ENCODE results near the gene CTNNA1. TPM values are rescaled to one million over a fixed set of nuclear protein-coding genes. Genes with fewer than 3 reads are reported as not detected.
"Not testable (repeated sequence)": the region's sequence is repeated elsewhere in the genome, so short reads cannot be mapped to it uniquely, and the experiment has no call there.

Gene CTNNA1
- total and polyA plus RNA-seq, 2 donors from 2014 or later, result 177 to 463 TPM

DNA sequence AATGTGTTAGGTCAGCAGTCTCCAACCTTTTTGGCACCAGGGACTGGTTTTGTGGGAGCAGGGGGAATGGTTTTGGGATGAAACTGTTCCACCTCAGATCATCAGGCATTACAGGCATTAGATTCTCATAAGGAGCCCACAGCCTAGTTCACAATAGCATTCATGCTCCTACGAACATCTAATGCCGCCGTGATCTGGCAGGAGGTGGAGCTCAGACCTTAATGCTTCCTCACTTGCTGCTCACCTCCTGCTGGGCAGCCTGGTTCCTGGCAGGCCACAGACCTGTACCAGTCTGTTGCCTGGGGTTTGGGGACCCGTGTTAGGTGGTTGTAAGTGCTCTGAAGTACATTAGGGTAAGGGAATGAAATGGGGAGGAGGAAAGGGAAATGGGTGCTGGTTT, 9.7 kb upstream of the CTNNA1 start:
- H3K36me3 ChIP-seq (ENCODE audit: control insufficient read depth in 2 of 3, insufficient read depth in 3 of 3, low read length in 3 of 3), result no peaks in the 10 kb centered on the region
- TF ChIP-seq, protein P1, sequence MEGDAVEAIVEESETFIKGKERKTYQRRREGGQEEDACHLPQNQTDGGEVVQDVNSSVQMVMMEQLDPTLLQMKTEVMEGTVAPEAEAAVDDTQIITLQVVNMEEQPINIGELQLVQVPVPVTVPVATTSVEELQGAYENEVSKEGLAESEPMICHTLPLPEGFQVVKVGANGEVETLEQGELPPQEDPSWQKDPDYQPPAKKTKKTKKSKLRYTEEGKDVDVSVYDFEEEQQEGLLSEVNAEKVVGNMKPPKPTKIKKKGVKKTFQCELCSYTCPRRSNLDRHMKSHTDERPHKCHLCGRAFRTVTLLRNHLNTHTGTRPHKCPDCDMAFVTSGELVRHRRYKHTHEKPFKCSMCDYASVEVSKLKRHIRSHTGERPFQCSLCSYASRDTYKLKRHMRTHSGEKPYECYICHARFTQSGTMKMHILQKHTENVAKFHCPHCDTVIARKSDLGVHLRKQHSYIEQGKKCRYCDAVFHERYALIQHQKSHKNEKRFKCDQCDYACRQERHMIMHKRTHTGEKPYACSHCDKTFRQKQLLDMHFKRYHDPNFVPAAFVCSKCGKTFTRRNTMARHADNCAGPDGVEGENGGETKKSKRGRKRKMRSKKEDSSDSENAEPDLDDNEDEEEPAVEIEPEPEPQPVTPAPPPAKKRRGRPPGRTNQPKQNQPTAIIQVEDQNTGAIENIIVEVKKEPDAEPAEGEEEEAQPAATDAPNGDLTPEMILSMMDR (IDR thresholded peaks at IDR 0.05; ENCODE audit: borderline replicate concordance, extremely low read depth, insufficient read depth), result no peak
- H3K4me3 ChIP-seq (ENCODE audit: low read length in 3 of 3), result no peak overlapping the region
- FAIRE-seq (no peak), DNase-seq (no peak)
- H3K4me1 ChIP-seq (ENCODE audit: control insufficient read depth in 2 of 3, insufficient read depth in 2 of 3, low read depth in 1 of 3, low read length in 3 of 3), result no peaks in the 10 kb centered on the region
- intact Hi-C loops (cut with DNase I), result no loop called here
- no peaks in the 10 kb centered on the region for H3K9me3 ChIP-seq (ENCODE audit: control insufficient read depth in 2 of 3, insufficient read depth in 1 of 3, low read length in 3 of 3)
- H3K27ac ChIP-seq (ENCODE audit: low read depth in 2 of 2, low read length in 2 of 2), result no peak overlapping the region
- H3K27me3 ChIP-seq (ENCODE audit: control insufficient read depth, insufficient read depth, low read length), result no peaks in the 10 kb centered on the region
- no peak overlapping the region for H3K9ac ChIP-seq (ENCODE audit: low read length in 3 of 3)

DNA sequence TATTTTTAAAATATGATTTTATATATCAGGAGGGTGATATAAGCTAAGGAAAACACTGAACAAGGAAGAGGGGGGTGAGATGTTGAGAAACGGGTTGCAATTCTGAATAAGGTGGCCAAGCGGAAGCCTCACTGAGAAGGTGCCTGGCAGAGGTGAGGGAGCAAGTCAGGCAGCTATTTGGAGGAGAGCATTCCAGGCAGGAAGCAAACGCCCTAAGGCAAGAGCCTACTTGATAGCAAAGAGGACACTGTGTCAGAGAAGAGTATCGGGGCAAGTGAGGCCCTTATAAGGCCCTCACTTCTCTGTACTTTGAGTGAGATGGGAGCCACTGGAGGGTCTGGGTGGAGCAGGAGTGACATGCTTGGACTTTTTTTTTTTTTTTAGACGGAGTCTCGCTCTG, 8.0 kb upstream of the CTNNA1 start:
- no peaks in the 10 kb centered on the region for H3K27me3 ChIP-seq (ENCODE audit: control insufficient read depth, insufficient read depth, low read length)
- H3K9ac ChIP-seq (ENCODE audit: low read length in 3 of 3), result no peak overlapping the region
- TF ChIP-seq, protein P1 (IDR thresholded peaks at IDR 0.05; ENCODE audit: borderline replicate concordance, extremely low read depth, insufficient read depth), result no peak
- H3K27ac ChIP-seq (ENCODE audit: low read depth in 2 of 2, low read length in 2 of 2), result no peak overlapping the region
- H3K4me1 ChIP-seq (ENCODE audit: control insufficient read depth in 2 of 3, insufficient read depth in 2 of 3, low read depth in 1 of 3, low read length in 3 of 3), result no peaks in the 10 kb centered on the region
- no peaks in the 10 kb centered on the region for H3K9me3 ChIP-seq (ENCODE audit: control insufficient read depth in 2 of 3, insufficient read depth in 1 of 3, low read length in 3 of 3)
- FAIRE-seq (no peak), DNase-seq (no peak)
- H3K4me3 ChIP-seq (ENCODE audit: low read length in 3 of 3), result no peak overlapping the region
- intact Hi-C loops (cut with DNase I), result no loop called here
- no peaks in the 10 kb centered on the region for H3K36me3 ChIP-seq (ENCODE audit: control insufficient read depth in 2 of 3, insufficient read depth in 3 of 3, low read length in 3 of 3)

DNA sequence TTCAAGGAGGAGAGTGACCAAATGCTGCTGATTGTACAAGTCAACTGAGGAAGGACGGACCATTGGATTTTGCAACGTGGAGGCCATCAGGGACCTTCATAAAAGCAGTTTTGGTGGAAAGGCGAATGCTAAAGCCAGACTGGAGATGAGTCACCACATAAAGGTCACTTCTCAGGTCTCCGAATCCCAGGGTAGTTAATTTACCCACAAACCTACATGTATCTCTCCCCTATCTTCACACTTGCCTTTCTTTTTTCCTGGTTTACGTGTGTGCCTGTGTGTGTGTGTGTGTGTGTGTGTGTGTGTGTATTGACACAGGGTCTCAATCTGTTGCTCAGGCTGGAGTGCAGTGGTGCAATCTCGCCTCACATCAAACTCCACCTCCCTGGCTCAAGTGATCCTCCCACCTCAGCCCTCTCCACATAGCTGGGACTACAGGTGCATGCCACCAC, 4.6 kb upstream of the CTNNA1 start:
- DNase-seq (no peak), FAIRE-seq (no peak)
- peaks cover 0 to 5% (median 0%) of the 10 kb centered on the region in 3 donors for H3K4me1 ChIP-seq (ENCODE audit: control insufficient read depth in 2 of 3, insufficient read depth in 2 of 3, low read depth in 1 of 3, low read length in 3 of 3)
- H3K4me3 ChIP-seq (ENCODE audit: low read length in 3 of 3), result no peak overlapping the region
- H3K27me3 ChIP-seq (ENCODE audit: control insufficient read depth, insufficient read depth, low read length), result no peaks in the 10 kb centered on the region
- no peak overlapping the region for H3K27ac ChIP-seq (ENCODE audit: low read depth in 2 of 2, low read length in 2 of 2)
- H3K9me3 ChIP-seq (ENCODE audit: control insufficient read depth in 2 of 3, insufficient read depth in 1 of 3, low read length in 3 of 3), result no peaks in the 10 kb centered on the region
- TF ChIP-seq, protein P1 (IDR thresholded peaks at IDR 0.05; ENCODE audit: borderline replicate concordance, extremely low read depth, insufficient read depth), result no peak
- H3K36me3 ChIP-seq (ENCODE audit: control insufficient read depth in 2 of 3, insufficient read depth in 3 of 3, low read length in 3 of 3), result no peaks in the 10 kb centered on the region
- intact Hi-C loops (cut with DNase I), result no loop called here
- no peak overlapping the region for H3K9ac ChIP-seq (ENCODE audit: low read length in 3 of 3)

DNA sequence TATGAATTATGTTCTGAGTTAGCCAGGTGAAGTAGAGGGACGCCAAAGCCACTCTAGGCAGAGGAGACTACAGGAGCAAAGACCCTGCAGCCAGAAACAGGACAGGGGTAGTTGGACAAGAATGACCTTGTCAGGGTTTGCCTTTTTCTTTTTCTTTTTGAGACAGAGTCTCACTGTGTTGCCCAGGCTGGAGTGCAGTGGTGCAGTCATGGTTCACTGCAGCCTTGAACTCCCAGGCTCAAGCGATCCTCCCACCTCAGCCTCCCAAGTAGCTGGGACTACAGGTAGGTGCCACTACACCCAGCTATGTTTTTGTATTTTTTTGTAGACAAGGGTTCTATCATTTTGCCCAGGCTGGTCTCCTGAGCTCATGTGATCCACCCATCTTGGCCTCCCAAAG, 1.9 kb upstream of the CTNNA1 start:
- FAIRE-seq; H3K4me3 ChIP-seq (ENCODE audit: low read length in 3 of 3); H3K27me3 ChIP-seq (ENCODE audit: control insufficient read depth, insufficient read depth, low read length); H3K9ac ChIP-seq (ENCODE audit: low read length in 3 of 3); DNase-seq; H3K36me3 ChIP-seq (ENCODE audit: control insufficient read depth in 2 of 3, insufficient read depth in 3 of 3, low read length in 3 of 3); H3K9me3 ChIP-seq (ENCODE audit: control insufficient read depth in 2 of 3, insufficient read depth in 1 of 3, low read length in 3 of 3); H3K27ac ChIP-seq (ENCODE audit: low read depth in 2 of 2, low read length in 2 of 2); intact Hi-C loops (cut with DNase I): not testable (repeated sequence)
- H3K4me1 ChIP-seq (ENCODE audit: control insufficient read depth in 2 of 3, insufficient read depth in 2 of 3, low read depth in 1 of 3, low read length in 3 of 3), result peaks cover 0 to 14% (median 5%) of the 10 kb centered on the region in 3 donors

All from kidney (tissue), 14 donors.